CD4-positive, alpha-beta T cell (primary cell): Measurements from ENCODE around the gene TRPV5. TPM values are rescaled to one million over a fixed set of nuclear protein-coding genes. Genes with fewer than 3 reads are reported as not detected.

Experiments used
- ATAC-seq: fragments of 200-7000 bp; cut with Tn5 transposase; one replicate; pipeline ENCODE4 v1.10.0; 2022; ENCODE audit warnings: mild to moderate bottlenecking; ENCODE audit not compliant: poor library complexity
- CTCF ChIA-PET: fragments of 350-600 bp; sonication (Branson Sonifier 250); formaldehyde crosslinking; loops from one replicate; lab custom pipeline; 2021; ENCODE audit warnings: antibody characterized with exemption, inconsistent platforms; lab: Charles Lee
- POLR2A ChIA-PET: fragments of 350-600 bp; sonication (Branson Sonifier 250); formaldehyde crosslinking; loops from one replicate; lab custom pipeline; 2021; ENCODE audit warnings: antibody characterized with exemption, inconsistent platforms; lab: Charles Lee
- DNase-seq, 14 experiments: peaks; one replicate each; pipeline ENCODE4 v3.0.0-alpha.2; 2013 to 2020; ENCODE audit warnings: mixed read lengths in 2 of 14
- H3K27ac ChIP-seq, 2 donors: one replicate each; pipeline versions ENCODE4 v1.5.1 to v1.7.0; 2013; ENCODE audit warnings: low read length in 2 of 2, low read depth in 1 of 2, mild to moderate bottlenecking in 1 of 2
- H3K27me3 ChIP-seq, 2 experiments: 1 replicate in 1 of 2; 2 replicates in 1 of 2; pipeline versions ENCODE4 v1.6.1 to v1.7.0; 2013; ENCODE audit warnings: low read length in 2 of 2, control low read depth in 1 of 2, mild to moderate bottlenecking in 1 of 2, moderate library complexity in 1 of 2; ENCODE audit not compliant: insufficient read depth in 2 of 2, control insufficient read depth in 1 of 2
- H3K36me3 ChIP-seq: one replicate; pipeline ENCODE4 v1.6.1; 2013; ENCODE audit warnings: low read length, control low read depth; ENCODE audit not compliant: insufficient read depth
- H3K4me1 ChIP-seq: one replicate; pipeline ENCODE4 v1.6.1; 2013; ENCODE audit warnings: low read length, control low read depth; ENCODE audit not compliant: insufficient read depth
- H3K4me3 ChIP-seq: one replicate; pipeline ENCODE4 v1.5.1; 2013; ENCODE audit warnings: mild to moderate bottlenecking, low read length, moderate library complexity
- H3K9me3 ChIP-seq, 2 experiments: 1 replicate in 1 of 2; 2 replicates in 1 of 2; pipeline versions ENCODE4 v1.6.1 to v1.7.0; 2013; ENCODE audit warnings: low read length in 2 of 2, mild to moderate bottlenecking in 2 of 2, control low read depth in 1 of 2, moderate library complexity in 1 of 2; ENCODE audit not compliant: control insufficient read depth in 1 of 2, insufficient read depth in 1 of 2
- H3K27ac Mint-ChIP-seq: one replicate; pipeline ENCODE4 v1.8.0; 2020; ENCODE audit warnings: mixed read lengths
- H3K27me3 Mint-ChIP-seq: one replicate; pipeline ENCODE4 v1.8.0; 2021; ENCODE audit warnings: mixed read lengths
- H3K36me3 Mint-ChIP-seq: one replicate; pipeline ENCODE4 v1.8.0; 2021; ENCODE audit warnings: low read depth, mixed read lengths
- H3K4me1 Mint-ChIP-seq: one replicate; pipeline ENCODE4 v1.8.0; 2021; ENCODE audit warnings: low read depth, mixed read lengths
- H3K4me3 Mint-ChIP-seq: one replicate; pipeline ENCODE4 v1.8.0; 2020; ENCODE audit warnings: mild to moderate bottlenecking, mixed read lengths
- H3K9me3 Mint-ChIP-seq: one replicate; pipeline ENCODE4 v1.8.0; 2020; ENCODE audit warnings: mixed read lengths
- CTCF ChIP-seq: fragments of 200-600 bp; IDR thresholded peaks from one replicate; pipeline ENCODE4 v1.8.0; 2022; ENCODE audit warnings: antibody characterized with exemption, mild to moderate bottlenecking
- intact Hi-C, 2 experiments: fragments of 100-400 bp; cut with DNase I in 1 of 2; cut with micrococcal nuclease in 1 of 2; formaldehyde crosslinking; loops; one replicate each; pipeline versions ENCODE4 v1.15.1 to v1.9.0; 2023 to 2025; cut with DNase I, micrococcal nuclease
- total RNA-seq, 174 experiments: library from RNA in 2 of 174; stranded (reverse) in 2 of 174; gene quantifications; one replicate each; pipeline ENCODE4 v1.2.3 and lab custom pipeline; 2021 to 2026

Gene TRPV5
- total RNA-seq, 2 experiments from 2014 or later: not detected

DNA sequence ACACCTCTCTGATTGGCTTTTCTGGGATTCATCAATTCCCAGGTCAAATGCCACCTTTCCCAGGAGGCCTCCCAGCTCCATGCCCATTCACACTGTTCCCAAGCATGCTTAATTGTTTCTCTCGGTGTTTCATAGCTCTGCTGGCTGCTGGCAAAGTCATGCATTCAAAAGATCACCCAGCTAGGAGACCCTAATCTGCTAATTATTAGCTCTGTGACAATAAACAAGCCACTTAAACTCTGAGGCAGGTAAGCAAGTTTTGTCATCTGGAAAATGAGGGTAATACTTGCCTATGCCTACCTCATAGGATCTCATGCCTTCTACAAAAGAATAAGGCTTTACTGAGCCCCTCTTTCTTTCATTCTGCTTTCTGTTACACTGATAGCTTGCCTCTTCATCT, 29.4 kb upstream of the TRPV5 start:
- Mint-ChIP-seq H3K9me3 (no peaks in the 10 kb centered on the region), H3K27me3 (peaks cover 38% of the 10 kb centered on the region), H3K4me1 (no peaks in the 10 kb centered on the region), H3K36me3 (no peaks in the 10 kb centered on the region), H3K27ac (no peak overlapping the region), H3K4me3 (no peak overlapping the region)
- Histone ChIP-seq H3K9me3 (no peaks in the 10 kb centered on the region), H3K27ac (no peak overlapping the region), H3K27me3 (peaks cover 0 to 10% of the 10 kb centered on the region in 2 experiments), H3K4me3 (no peak overlapping the region), H3K36me3 (no peaks in the 10 kb centered on the region), H3K4me1 (no peaks in the 10 kb centered on the region)
- ATAC-seq: no peak
- intact Hi-C loops: no loop called here
- POLR2A ChIA-PET: no interaction called here
- no peak for DNase-seq
- no peak for TF ChIP-seq CTCF
- CTCF ChIA-PET: no interaction called here

- DNase-seq: no peak
- Mint-ChIP-seq H3K9me3 (no peaks in the 10 kb centered on the region), H3K27ac (no peak within 1 kb of the TSS), H3K4me3 (no peak within 1 kb of the TSS), H3K27me3 (peaks cover 30% of the 10 kb centered on the region), H3K36me3 (no peaks in the 10 kb centered on the region), H3K4me1 (no peaks in the 10 kb centered on the region)
- H3K27ac ChIP-seq: no peak within 1 kb of the TSS
- intact Hi-C loops: no loop called here
- ATAC-seq: no peak
- POLR2A ChIA-PET: no interaction called here
- no peak within 1 kb of the TSS for H3K4me3 ChIP-seq
- no peaks in the 10 kb centered on the region for H3K9me3 ChIP-seq
- TF ChIP-seq CTCF: no peak
- H3K4me1 ChIP-seq: no peaks in the 10 kb centered on the region
- no peaks in the 10 kb centered on the region for H3K36me3 ChIP-seq
- CTCF ChIA-PET: no interaction called here
- H3K27me3 ChIP-seq: peaks cover 0 to 10% of the 10 kb centered on the region in 2 experiments
Observed at GRCh38 chr7:142961973-142962926, 28.7 kb upstream of the TRPV5 start, which contains the start of gene KEL. Gene KEL, minus strand, starts transcription at chr7:142962363. Its CDS starts 157 bp downstream, at chr7:142962206.

GRCh38 chr7:142961595-142961972, 28.0 kb upstream of the TRPV5 start:
- CTCF ChIA-PET: no interaction called here
- POLR2A ChIA-PET: no interaction called here
- peaks cover 0 to 5% of the 10 kb centered on the region in 2 experiments for H3K27me3 ChIP-seq
- H3K4me1 ChIP-seq: no peaks in the 10 kb centered on the region
- no peak for ATAC-seq
- no peaks in the 10 kb centered on the region for H3K9me3 ChIP-seq
- H3K36me3 ChIP-seq: no peaks in the 10 kb centered on the region
- H3K4me1 Mint-ChIP-seq: no peaks in the 10 kb centered on the region
- no peaks in the 10 kb centered on the region for H3K36me3 Mint-ChIP-seq
- no peak overlapping the region for H3K27ac ChIP-seq
- no peak for TF ChIP-seq CTCF
- peaks cover under 1% of the 10 kb centered on the region for H3K9me3 Mint-ChIP-seq
- H3K27ac Mint-ChIP-seq: no peak overlapping the region
- H3K27me3 Mint-ChIP-seq: peaks cover 26% of the 10 kb centered on the region
- H3K4me3 ChIP-seq: no peak overlapping the region
- intact Hi-C loops: no loop called here
- DNase-seq: no peak
- no peak overlapping the region for H3K4me3 Mint-ChIP-seq
